ENCODE measurements around the gene RAB35.

The RAB35 gene

GRCh38 chr12:120103371-120103770 is 13.2 kb downstream of the RAB35 start:
- no peak for DNase-seq (ENCODE audit: low read depth)

GRCh38 chr12:120103044-120103338 is 13.6 kb downstream of the RAB35 start:
- no peak for DNase-seq (ENCODE audit: low read depth)

GRCh38 chr12:120102189-120103043 is 14.1 kb downstream of the RAB35 start:
- DNase-seq (ENCODE audit: low read depth), result no peak

- no peak for DNase-seq (ENCODE audit: low read depth)
These were observed 14.9 kb downstream of the RAB35 start for GRCh38 chr12:120101617-120102016.

GRCh38 chr12:120101182-120101581 is 15.4 kb downstream of the RAB35 start:
- DNase-seq (ENCODE audit: low read depth), result no peak

- DNase-seq (ENCODE audit: low read depth), result no peak
These were observed 15.9 kb downstream of the RAB35 start for GRCh38 chr12:120100630-120101029.

GRCh38 chr12:120099738-120100137 is 16.8 kb downstream of the RAB35 start:
- no peak for DNase-seq (ENCODE audit: low read depth)

GRCh38 chr12:120098756-120099470 is 17.6 kb downstream of the RAB35 start:
- DNase-seq (ENCODE audit: low read depth), result no peak

GRCh38 chr12:120096671-120097202 is 19.8 kb downstream of the RAB35 start:
- DNase-seq (ENCODE audit: low read depth), result no peak

GRCh38 chr12:120095736-120096135 is 20.8 kb downstream of the RAB35 start:
- no peak for DNase-seq (ENCODE audit: low read depth)

- no peak for DNase-seq (ENCODE audit: low read depth)
These were observed 21.2 kb downstream of the RAB35 start for GRCh38 chr12:120095331-120095730.

- no peak for DNase-seq (ENCODE audit: low read depth)
These were observed 22.1 kb downstream of the RAB35 start for GRCh38 chr12:120094485-120094884.

GRCh38 chr12:120093592-120094355 is 22.8 kb downstream of the RAB35 start:
- no peak for DNase-seq (ENCODE audit: low read depth)

GRCh38 chr12:120093336-120093591 is 23.3 kb downstream of the RAB35 start:
- no peak for DNase-seq (ENCODE audit: low read depth)

GRCh38 chr12:120092551-120093335 is 23.8 kb downstream of the RAB35 start:
- DNase-seq (ENCODE audit: low read depth), result no peak

- no peak for DNase-seq (ENCODE audit: low read depth)
These were observed 25.0 kb downstream of the RAB35 start for GRCh38 chr12:120091371-120092090.

- no peak for DNase-seq (ENCODE audit: low read depth)
These were observed 25.8 kb downstream of the RAB35 start for GRCh38 chr12:120090626-120091295.

GRCh38 chr12:120090206-120090605 is 26.3 kb downstream of the RAB35 start:
- no peak for DNase-seq (ENCODE audit: low read depth)

GRCh38 chr12:120089796-120090195 is 26.8 kb downstream of the RAB35 start:
- no peak for DNase-seq (ENCODE audit: low read depth)

GRCh38 chr12:120089105-120089504 is 27.4 kb downstream of the RAB35 start:
- no peak for DNase-seq (ENCODE audit: low read depth)

All from stimulated activated CD8-positive, alpha-beta memory T cell treated with anti-CD3 and anti-CD28 coated beads, Interleukin-15, amount 100 ng/mL, for 24 hours (primary cell).